Activated naive CD4-positive, alpha-beta T cell (primary cell): Measurements from ENCODE around the gene SUSD6.

Experiments
- DNase-seq, 4 experiments: peaks; one replicate each; lab custom pipeline; 2025; lab: John Stamatoyannopoulos, UW

SUSD6 gene

GRCh38 chr14:69673578-69674305 lies 62.3 kb downstream of the SUSD6 start:
- no peak for DNase-seq

- no peak for DNase-seq
Observed at GRCh38 chr14:69674546-69675244, 63.3 kb downstream of the SUSD6 start.

GRCh38 chr14:69675245-69675583 lies 63.8 kb downstream of the SUSD6 start:
- DNase-seq, result no peak

- no peak for DNase-seq
Observed at GRCh38 chr14:69675877-69676416, 64.6 kb downstream of the SUSD6 start.

GRCh38 chr14:69676723-69677122 lies 65.3 kb downstream of the SUSD6 start:
- DNase-seq, result no peak

GRCh38 chr14:69680297-69680696 lies 68.9 kb downstream of the SUSD6 start:
- no peak for DNase-seq

- DNase-seq, result no peak
Observed at GRCh38 chr14:69682136-69682535, 70.7 kb downstream of the SUSD6 start.

- no peak for DNase-seq
Observed at GRCh38 chr14:69682621-69683263, 71.3 kb downstream of the SUSD6 start.

GRCh38 chr14:69683971-69684370 lies 72.6 kb downstream of the SUSD6 start:
- DNase-seq, result no peak

- no peak for DNase-seq
Observed at GRCh38 chr14:69684461-69685217, 73.2 kb downstream of the SUSD6 start.

- DNase-seq, result no peak
Observed at GRCh38 chr14:69685218-69685616, 73.8 kb downstream of the SUSD6 start.

- DNase-seq, result no peak
Observed at GRCh38 chr14:69685716-69686115, 74.3 kb downstream of the SUSD6 start.

GRCh38 chr14:69687606-69688298 lies 76.4 kb downstream of the SUSD6 start:
- no peak for DNase-seq

GRCh38 chr14:69688299-69688649 lies 76.9 kb downstream of the SUSD6 start:
- DNase-seq, result no peak

- DNase-seq, result no peak
Observed at GRCh38 chr14:69690042-69690441, 78.6 kb downstream of the SUSD6 start.

GRCh38 chr14:69692594-69692993 lies 81.2 kb downstream of the SUSD6 start:
- no peak for DNase-seq

GRCh38 chr14:69693145-69693544 lies 81.7 kb downstream of the SUSD6 start:
- no peak for DNase-seq

GRCh38 chr14:69693801-69694729 lies 82.7 kb downstream of the SUSD6 start:
- no peak for DNase-seq

GRCh38 chr14:69694730-69695281 lies 83.4 kb downstream of the SUSD6 start:
- no peak for DNase-seq
